OCI-LY1 (cell line): ENCODE measurements around the gene LCMT2.

Experiments
- EZH2 ChIP-seq: fragments of 200-600 bp; sonication (generic), shearing (Covaris generic); IDR thresholded peaks from 2 replicates; pipeline ENCODE4 v1.8.0; 2017; ENCODE audit warnings: borderline replicate concordance, mixed run types, mild to moderate bottlenecking, antibody characterized with exemption, low read length, moderate library complexity, mixed read lengths
- TF ChIP-seq, protein P1 (sequence below): fragments of 200-600 bp; sonication (generic), shearing (Covaris generic); IDR thresholded peaks from 2 replicates; pipeline ENCODE4 v1.5.1; 2017; ENCODE audit warnings: mild to moderate bottlenecking, antibody characterized with exemption, low read length, moderate library complexity, mixed read lengths

DNA sequence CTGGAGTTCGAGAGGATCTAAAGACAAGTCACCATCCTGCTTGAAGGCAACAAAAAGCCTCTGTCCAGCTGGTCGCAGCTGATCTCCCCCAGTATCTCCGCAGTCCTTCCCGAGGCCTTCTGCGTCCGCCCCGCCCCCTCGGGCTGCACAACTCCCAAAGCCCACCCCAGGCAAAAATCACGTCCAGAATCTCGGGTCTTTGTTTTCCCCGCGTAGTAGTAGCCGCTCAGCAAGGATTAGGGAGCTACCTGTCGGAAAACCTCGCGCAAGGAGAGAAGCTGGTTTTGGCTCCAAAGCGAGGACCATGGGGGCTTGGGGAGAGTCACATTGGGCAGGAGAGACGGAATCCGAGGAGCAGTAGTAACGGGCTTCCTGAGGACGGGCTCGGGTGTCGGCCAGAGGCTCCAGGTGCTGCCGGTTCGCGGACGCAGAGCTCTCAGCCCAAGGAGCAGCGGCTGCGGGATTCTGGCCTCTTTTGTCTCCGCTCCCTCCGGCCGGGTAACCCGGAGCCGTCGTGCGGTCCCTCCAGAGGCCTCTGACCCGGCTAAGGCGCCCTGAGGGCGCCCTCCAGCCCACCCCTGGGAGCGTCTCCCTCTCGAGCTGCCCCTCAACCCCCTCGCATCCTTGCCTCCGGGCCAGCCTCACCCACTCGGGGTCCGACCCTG lies 40.1 kb upstream of the LCMT2 start:
- TF ChIP-seq, protein P1, sequence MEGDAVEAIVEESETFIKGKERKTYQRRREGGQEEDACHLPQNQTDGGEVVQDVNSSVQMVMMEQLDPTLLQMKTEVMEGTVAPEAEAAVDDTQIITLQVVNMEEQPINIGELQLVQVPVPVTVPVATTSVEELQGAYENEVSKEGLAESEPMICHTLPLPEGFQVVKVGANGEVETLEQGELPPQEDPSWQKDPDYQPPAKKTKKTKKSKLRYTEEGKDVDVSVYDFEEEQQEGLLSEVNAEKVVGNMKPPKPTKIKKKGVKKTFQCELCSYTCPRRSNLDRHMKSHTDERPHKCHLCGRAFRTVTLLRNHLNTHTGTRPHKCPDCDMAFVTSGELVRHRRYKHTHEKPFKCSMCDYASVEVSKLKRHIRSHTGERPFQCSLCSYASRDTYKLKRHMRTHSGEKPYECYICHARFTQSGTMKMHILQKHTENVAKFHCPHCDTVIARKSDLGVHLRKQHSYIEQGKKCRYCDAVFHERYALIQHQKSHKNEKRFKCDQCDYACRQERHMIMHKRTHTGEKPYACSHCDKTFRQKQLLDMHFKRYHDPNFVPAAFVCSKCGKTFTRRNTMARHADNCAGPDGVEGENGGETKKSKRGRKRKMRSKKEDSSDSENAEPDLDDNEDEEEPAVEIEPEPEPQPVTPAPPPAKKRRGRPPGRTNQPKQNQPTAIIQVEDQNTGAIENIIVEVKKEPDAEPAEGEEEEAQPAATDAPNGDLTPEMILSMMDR: no peak
- TF ChIP-seq EZH2: no peak
